ENCODE data around the gene PLXNA2. TPM values are rescaled to one million over a fixed set of nuclear protein-coding genes. Genes with fewer than 3 reads are reported as not detected.

Gene PLXNA2
- total and polyA plus RNA-seq, 2 of the 4 experiments (the other 2 are of a cell fraction) = 0.72 to 1.1 TPM

GRCh38 chr1:208159555-208160258 is 84.5 kb downstream of the PLXNA2 start:
- 0 out of 2 replicates have a peak overlapping the region, but pooled peaks have one; percentile 33 for H4K91ac ChIP-seq (ENCODE audit: insufficient read depth, low read depth, low read length)
- H3K56ac ChIP-seq (ENCODE audit: extremely low read depth, insufficient read depth, low read length) = no peak overlapping the region; the same call in 1 of the 2 replicates
- H3K9ac ChIP-seq (ENCODE audit: low read depth, low read length) = no peak overlapping the region
- H3K36me3 ChIP-seq (ENCODE audit: control insufficient read depth, insufficient read depth, low read length) = no peaks in the 10 kb centered on the region
- H3K9me1 ChIP-seq (ENCODE audit: insufficient read depth, low read length) = peaks cover 15% of the 10 kb centered on the region
- H4K5ac ChIP-seq (ENCODE audit: low read depth, low read length) = no peak overlapping the region
- WGBS, 2 experiments (ENCODE audit: extremely low coverage in 2 of 2, insufficient read length in 1 of 2) = no CpG with 5 or more reads among the region's 11 CpGs
- 0 out of 4 replicates have a peak, but pooled peaks cover 0 to 8% of the 10 kb centered on the region in 2 experiments for H3K79me1 ChIP-seq (ENCODE audit: low read depth in 1 of 2, low read length in 2 of 2)
- intact Hi-C loops (cut with micrococcal nuclease) (no loop called here), in situ Hi-C loops (cut with MboI; ENCODE audit: low sequenced_read_pairs) (no loop called here), dilution Hi-C loops (cut with HindIII; ENCODE audit: low sequenced_read_pairs, unreplicated experiment) (no loop called here)
- DNase-seq (peak; percentile 82), ATAC-seq (ENCODE audit: low read depth) (peak; percentile 92)
- peak overlapping the region; percentile 65; the same call in 2 of the 3 replicates for H2BK15ac ChIP-seq (ENCODE audit: low read depth, low read length)
- H3K14ac ChIP-seq (replicated peaks; ENCODE audit: low read depth, low read length) = peak overlapping the region; percentile 52; the same call in 1 of the 2 replicates
- peak overlapping the region; percentile 33; the same call in 1 of the 2 replicates for H2AK5ac ChIP-seq (ENCODE audit: low read depth, low read length)
- H3K9me3 ChIP-seq (ENCODE audit: control insufficient read depth, insufficient read depth, low read length) = no peaks in the 10 kb centered on the region
- peak overlapping the region in 1 of 2 experiments; percentile 58; a peak in 1 of 4 replicates for H4K8ac ChIP-seq (ENCODE audit: low read depth in 2 of 2, low read length in 2 of 2)
- peak overlapping the region; percentile 77 for H2AK9ac ChIP-seq (replicated peaks; ENCODE audit: low read depth, low read length, poor library complexity)
- peak overlapping the region; percentile 29; the same call in 1 of the 2 replicates for H2BK20ac ChIP-seq (ENCODE audit: low read depth, low read length)
- peak overlapping the region; percentile 75; the same call in 1 of the 2 replicates for H3K4ac ChIP-seq (ENCODE audit: low read depth, low read length)
- no peaks in the 10 kb centered on the region for H3K27me3 ChIP-seq (ENCODE audit: control insufficient read depth, insufficient read depth, low read length)
- TF ChIP-seq MAFK (IDR thresholded peaks at IDR 0.05; ENCODE audit: low read depth, low read length) (no peak), RAD21 (IDR thresholded peaks at IDR 0.05; ENCODE audit: low read length) (no peak), FOS (IDR thresholded peaks at IDR 0.05; ENCODE audit: low read depth, low read length) (no peak), USF2 (IDR thresholded peaks at IDR 0.05; ENCODE audit: low read depth, low read length) (no peak), MAZ (IDR thresholded peaks at IDR 0.05; ENCODE audit: borderline replicate concordance, low read depth, low read length) (no peak), BHLHE40 (IDR thresholded peaks at IDR 0.05; ENCODE audit: low read depth, low read length) (no peak), CHD1 (IDR thresholded peaks at IDR 0.05; ENCODE audit: low read depth, low read length) (no peak), CTCF (conservative IDR thresholded peaks at IDR 0.05; ENCODE audit: low read depth, low read length) (no peak), ELK1 (IDR thresholded peaks at IDR 0.05; ENCODE audit: borderline replicate concordance, low read depth, low read length) (no peak), RCOR1 (IDR thresholded peaks at IDR 0.05; ENCODE audit: insufficient replicate concordance, low read length) (no peak), NFE2L2 (IDR thresholded peaks at IDR 0.05; ENCODE audit: low read depth, low read length) (no peak), CEBPB (IDR thresholded peaks at IDR 0.05; ENCODE audit: low read depth, low read length) (no peak)
- no peaks in the 10 kb centered on the region for H4K20me1 ChIP-seq (ENCODE audit: insufficient read depth, low read length)
- no peak overlapping the region for H2BK5ac ChIP-seq (ENCODE audit: low read depth, low read length, poor library complexity, severe bottlenecking)
- H3K23ac ChIP-seq (ENCODE audit: low read depth, low read length) = no peak overlapping the region
- H2BK120ac ChIP-seq (ENCODE audit: low read depth, low read length) = peak overlapping the region; percentile 63; the same call in 1 of the 2 replicates
- H3K18ac ChIP-seq (ENCODE audit: low read depth, low read length) = no peak overlapping the region
- CTCF ChIA-PET = interaction anchor here (0.7 kb wide), 1 partner anchor 47 kb away, joined by 3 read pairs; no protein-coding TSS in a partner anchor
- H3K4me1 ChIP-seq (ENCODE audit: control insufficient read depth, insufficient read depth, low read length) = peaks cover 18% of the 10 kb centered on the region
- POLR2A ChIA-PET (ENCODE audit: unreplicated experiment) = no interaction called here
- H3K27ac ChIP-seq (ENCODE audit: insufficient read depth, low read length) = no peak overlapping the region; the same call in 1 of the 2 replicates
- BruUV-seq (replicated peaks) = no TSS peak
- H2AFZ ChIP-seq (replicated peaks; ENCODE audit: low read length, poor library complexity) = peak overlapping the region; percentile 74
- H3K4me2 ChIP-seq (ENCODE audit: low read depth, low read length) = no peak overlapping the region; the same call in 1 of the 2 replicates
- H3K4me3 ChIP-seq (ENCODE audit: insufficient read depth, low read depth, low read length) = no peak overlapping the region
